Stimulated activated CD8-positive, alpha-beta memory T cell treated with anti-CD3 and anti-CD28 coated beads, Interleukin-2, amount 100 ng/mL, for 48 hours (primary cell): ENCODE results near the gene UNC5B.

Source experiments
- DNase-seq, 2 donors: peaks; one replicate each; pipeline ENCODE4 v3.0.0-alpha.2; 2020; ENCODE audit warnings: low read depth in 2 of 2

The UNC5B gene

GRCh38 chr10:71223347-71224058 is 11.1 kb downstream of the UNC5B start:
- DNase-seq: no peak

DNA sequence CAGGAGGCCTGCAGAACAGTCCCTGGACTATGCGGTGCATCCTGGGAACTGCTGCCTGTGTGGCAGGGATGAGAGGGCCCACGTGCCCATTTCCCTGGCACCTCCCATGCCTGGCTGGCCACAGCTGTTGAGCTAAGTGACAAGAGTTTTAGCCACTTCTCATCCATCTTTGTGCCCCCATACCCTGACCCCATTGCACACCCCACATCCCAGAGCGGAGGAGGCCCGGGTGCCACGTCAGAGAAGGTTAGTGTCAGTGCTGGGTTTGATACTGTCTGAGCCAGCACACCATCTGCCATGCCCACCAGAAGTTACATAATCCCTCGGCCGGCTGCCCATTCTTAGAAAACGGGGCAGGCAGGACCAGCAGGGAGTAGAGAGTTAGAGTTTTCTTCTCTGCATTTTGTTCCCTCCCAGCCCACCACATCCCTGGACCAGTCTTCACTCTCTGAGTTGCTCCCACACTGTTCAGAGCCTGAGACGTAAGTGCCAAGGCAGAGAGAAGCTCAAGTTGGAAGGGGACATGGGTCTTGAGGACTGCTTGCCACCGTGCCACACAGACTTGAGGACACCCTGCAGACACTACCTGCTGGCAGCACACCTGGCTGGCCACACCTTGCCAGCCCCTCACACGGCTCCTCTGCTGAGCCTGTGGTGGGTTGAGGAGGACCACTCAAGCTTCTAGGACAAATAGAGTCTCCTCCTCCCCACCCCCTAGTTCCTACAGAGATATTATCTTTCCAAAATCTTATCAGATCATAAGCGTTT is 13.1 kb downstream of the UNC5B start:
- DNase-seq: no peak

GRCh38 chr10:71228875-71229675 is 16.7 kb downstream of the UNC5B start:
- no peak for DNase-seq

GRCh38 chr10:71229726-71230655 is 17.6 kb downstream of the UNC5B start:
- no peak for DNase-seq

DNA sequence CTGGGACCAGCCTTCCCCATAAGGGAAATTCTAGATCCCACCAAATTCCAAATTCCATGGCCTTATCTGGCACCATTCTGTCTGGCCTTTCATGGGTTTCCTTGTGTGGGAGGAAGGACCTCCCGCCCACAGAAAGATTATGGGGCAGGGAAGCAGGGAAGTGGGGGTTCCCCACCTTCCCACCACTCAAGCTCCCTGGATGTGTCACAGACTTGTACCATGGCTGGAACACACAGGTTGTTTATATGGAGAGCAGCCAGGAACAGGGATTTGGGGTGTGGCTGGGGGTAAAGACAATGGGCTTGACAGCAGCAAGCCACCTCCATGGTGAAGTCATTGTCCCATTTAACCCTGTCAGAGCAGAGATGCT is 18.3 kb downstream of the UNC5B start:
- no peak for DNase-seq

DNA sequence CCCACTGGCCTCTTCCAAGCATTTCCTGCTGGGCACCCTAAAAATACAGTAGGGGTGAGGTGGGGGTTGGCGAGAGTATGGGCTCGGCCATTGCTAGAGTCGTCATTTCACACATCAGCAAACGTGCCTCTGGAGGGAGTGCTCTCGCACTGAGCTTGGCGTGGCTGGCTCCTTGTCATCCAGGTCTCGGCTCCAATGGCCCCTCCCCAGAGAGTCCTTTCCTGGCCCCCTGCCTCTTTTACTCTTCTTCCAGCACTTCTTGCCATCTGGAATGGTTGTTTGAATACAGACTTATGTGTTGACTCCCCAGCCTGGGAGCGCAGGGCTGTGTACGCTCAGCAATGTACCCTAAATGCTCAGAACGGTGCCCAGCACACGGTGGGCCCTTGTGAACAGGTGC is 18.8 kb downstream of the UNC5B start:
- DNase-seq: no peak

- DNase-seq: no peak
Observed at GRCh38 chr10:71232089-71232998, 20.0 kb downstream of the UNC5B start.

DNA sequence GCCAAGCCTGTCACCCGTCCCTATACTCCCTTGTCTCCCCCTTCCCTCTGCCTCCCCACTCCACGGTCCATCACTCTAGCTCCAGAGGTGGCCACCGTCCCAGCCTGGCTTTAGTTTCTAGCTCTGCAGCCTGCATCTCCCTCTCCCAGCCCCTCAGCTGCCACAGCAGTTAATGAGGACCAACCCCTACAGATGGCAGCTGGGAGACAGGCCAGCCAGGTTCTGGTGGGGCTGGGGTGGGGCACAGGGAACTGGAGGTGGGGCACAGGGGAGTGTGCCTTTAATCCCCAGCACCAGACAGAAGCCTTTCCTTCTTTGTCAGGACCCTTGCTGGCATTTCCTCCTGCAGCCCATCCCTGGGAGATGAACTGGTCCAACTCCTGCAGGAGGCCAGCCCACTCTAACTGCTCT is 21.1 kb downstream of the UNC5B start:
- DNase-seq: no peak

GRCh38 chr10:71234004-71234894 is 21.9 kb downstream of the UNC5B start:
- no peak for DNase-seq

DNA sequence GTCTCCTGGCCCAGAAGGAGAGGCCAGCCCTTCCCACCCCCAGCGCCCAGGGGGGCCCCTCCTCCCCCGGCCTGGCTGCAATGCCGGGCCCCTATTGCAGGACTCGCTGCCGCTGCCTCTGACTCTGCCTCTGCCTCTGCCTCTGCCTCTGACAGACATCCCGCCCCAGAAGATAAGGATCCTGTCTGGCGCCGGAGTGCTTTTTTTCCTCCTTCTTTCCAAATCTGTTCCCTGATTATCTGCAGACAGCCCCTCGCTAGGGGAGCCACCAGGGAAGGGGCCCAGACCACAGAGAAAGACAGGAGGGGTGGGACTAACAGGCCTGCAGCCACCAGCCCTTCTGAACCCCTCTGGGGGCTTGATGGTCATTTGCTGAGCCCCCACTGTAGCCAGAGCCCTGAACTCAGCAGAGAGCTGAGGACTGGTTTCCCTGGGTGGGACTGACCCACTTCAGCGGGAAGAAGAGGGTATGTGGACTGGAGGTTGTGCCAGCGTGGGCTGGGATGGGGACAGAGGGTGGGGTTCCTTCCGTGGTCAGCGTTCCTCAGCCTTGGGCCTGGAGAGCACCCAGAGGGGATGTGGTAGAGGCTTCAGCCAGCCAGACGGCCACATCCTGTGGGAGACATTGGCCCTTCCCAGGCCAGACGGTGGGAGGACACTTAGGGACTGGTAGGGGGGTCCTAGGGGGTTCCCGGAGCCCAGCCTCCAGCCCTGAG is 22.8 kb downstream of the UNC5B start:
- no peak for DNase-seq

DNA sequence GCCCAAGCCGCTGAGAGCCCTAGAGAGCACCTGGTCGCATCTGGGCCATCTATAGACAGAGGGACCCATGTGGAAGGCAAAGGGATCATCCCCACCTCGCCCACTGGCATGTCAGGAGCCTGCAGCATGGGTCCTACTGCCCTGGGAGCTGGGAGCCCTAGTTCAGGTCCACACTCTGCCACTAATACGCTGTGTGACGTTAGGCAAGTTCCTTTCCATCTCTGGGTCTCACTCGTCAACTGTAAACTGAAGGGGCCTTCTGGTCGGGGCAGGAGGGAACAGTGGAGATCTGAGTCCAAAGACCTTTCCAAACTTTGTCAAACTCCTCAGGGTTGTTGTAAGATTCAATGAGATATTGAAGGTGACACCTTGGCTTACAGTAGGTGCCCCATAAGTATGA is 23.4 kb downstream of the UNC5B start:
- DNase-seq: no peak

- no peak for DNase-seq
Observed at GRCh38 chr10:71236286-71236685, 23.9 kb downstream of the UNC5B start.

DNA sequence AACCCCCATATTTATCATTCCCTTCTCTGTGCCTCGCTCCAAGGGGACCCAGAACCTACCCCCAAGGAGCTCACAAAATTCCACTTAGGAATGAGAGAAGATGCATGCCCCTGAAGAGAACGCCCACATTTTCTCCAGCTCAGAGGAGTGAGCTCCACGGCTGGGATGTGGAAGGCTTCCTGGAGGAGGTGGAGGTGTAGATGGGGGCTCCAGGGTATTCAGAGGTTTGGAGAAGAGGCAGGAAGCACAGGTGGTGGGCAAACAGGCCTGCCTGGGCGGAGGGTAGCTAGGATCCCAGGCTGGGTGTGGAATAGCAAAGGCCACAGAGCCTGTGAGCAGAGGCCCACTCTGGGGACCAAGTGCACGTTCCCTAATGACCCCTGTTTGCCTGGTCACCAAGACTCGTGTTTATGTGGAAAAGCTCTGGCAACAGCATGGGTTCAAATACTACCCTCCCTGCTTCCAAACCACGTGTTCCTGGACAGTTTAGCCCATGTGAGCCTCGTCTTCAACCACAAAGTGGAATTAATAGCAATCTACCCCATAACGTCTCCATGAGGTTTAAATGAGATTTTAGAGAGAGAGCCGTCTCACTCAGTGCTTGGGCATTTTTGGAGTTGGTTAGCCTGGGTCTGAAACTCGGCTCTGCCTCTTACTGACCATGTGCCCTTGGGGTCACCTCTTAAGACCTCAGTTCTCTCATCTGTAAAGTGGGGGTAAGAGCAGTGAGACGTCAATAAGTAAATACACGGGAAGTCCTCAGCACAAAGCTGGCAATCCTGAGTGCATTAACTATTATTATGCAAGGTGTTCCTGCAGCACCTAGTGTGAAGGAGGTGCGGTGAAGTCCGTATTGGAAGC is 24.7 kb downstream of the UNC5B start:
- no peak for DNase-seq

DNA sequence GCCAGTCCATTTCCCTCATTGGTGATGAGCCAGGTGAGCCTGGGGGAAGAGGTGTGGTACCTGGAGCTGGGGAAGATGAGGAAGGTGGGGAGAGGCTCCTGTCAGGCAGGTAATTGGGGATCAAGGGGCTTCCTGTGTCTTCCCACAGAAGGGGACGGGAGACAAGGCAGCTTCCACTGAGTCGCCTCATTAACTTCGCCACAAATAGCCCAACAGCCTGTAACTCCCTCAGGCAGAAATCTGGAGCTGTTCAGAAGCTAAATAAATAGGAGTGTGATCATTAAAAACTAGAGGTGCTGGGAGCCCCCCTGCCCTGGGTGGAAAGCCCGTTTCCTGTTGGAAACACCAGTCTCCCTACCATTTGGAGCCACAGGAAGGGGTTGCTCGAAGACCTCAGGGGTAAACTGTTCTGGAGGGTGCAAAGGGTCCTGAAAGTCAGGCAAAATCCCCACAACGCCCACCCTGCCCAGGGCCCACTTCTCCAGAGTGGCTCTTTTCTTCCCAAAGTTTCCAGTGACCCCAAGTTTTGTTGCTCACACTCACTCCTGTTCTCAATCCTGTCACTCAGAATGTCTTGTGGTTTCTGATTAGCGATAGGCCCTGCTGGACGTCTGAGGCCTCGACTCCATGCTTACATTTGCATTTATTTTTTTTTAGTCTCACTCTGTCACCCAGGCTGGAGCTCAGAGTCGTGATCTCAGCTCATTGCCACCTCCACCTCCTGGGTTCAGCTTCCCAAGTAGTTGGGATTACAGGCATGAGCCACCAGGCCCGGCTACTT is 25.7 kb downstream of the UNC5B start:
- DNase-seq: no peak

- no peak for DNase-seq
Observed at GRCh38 chr10:71238626-71239025, 26.3 kb downstream of the UNC5B start.

- no peak for DNase-seq
Observed at GRCh38 chr10:71239131-71239915, 27.0 kb downstream of the UNC5B start.
